SIG-M5 treated with dmso at 0.1 percent for 504 hours (cell line): Measurements from ENCODE around the gene RASGRP4.
A peak's percentile ranks its signal among the peaks of the same experiment; 100 is the strongest.
"Not testable (repeated sequence)": the region's sequence is repeated elsewhere in the genome, so short reads cannot be mapped to it uniquely, and the experiment has no call there.

Experiments
- DNase-seq: peaks from one replicate; lab custom pipeline; 2025; ENCODE audit not compliant: unreplicated experiment; lab: John Stamatoyannopoulos, UW

RASGRP4 gene

GRCh38 chr19:38375098-38375493, 50.9 kb downstream of the RASGRP4 start:
- DNase-seq = no peak

- peak; percentile 99 for DNase-seq
These were observed 51.5 kb downstream of the RASGRP4 start, which contains the start of gene PSMD8 for GRCh38 chr19:38374332-38375097. TSS of gene PSMD8 (plus strand) at chr19:38374571. CDS start at chr19:38374602, 31 bp downstream.

GRCh38 chr19:38373907-38374331, 52.1 kb downstream of the RASGRP4 start:
- DNase-seq = no peak

- DNase-seq = no peak
These were observed 54.9 kb downstream of the RASGRP4 start for GRCh38 chr19:38371081-38371480.

GRCh38 chr19:38370299-38370698, 55.7 kb downstream of the RASGRP4 start:
- DNase-seq = no peak

GRCh38 chr19:38369584-38369983, 56.4 kb downstream of the RASGRP4 start:
- no peak for DNase-seq

- no peak for DNase-seq
These were observed 59.0 kb downstream of the RASGRP4 start for GRCh38 chr19:38367041-38367440.

- DNase-seq = not testable (repeated sequence)
These were observed 62.9 kb downstream of the RASGRP4 start for GRCh38 chr19:38362946-38363688.

GRCh38 chr19:38362076-38362945, 63.7 kb downstream of the RASGRP4 start:
- DNase-seq = peak; percentile 67

- DNase-seq = peak; percentile 75
These were observed 64.4 kb downstream of the RASGRP4 start for GRCh38 chr19:38361633-38362075.

GRCh38 chr19:38360839-38361631, 65.0 kb downstream of the RASGRP4 start:
- no peak for DNase-seq

GRCh38 chr19:38360351-38360750, 65.7 kb downstream of the RASGRP4 start:
- no peak for DNase-seq

GRCh38 chr19:38359242-38360021, 66.6 kb downstream of the RASGRP4 start:
- no peak for DNase-seq
